Mammary epithelial cell (primary cell): Measurements from ENCODE around the gene FPGS.
A peak's percentile ranks its signal among the peaks of the same experiment; 100 is the strongest.

Experiments
- EZH2 ChIP-seq: IDR thresholded peaks from 2 replicates; pipeline ENCODE4 v1.6.1; 2012; ENCODE audit warnings: low read length, inconsistent platforms, borderline replicate concordance
- TF ChIP-seq, protein P1 (sequence below), 2 donors: IDR thresholded peaks in 1 of 2; conservative IDR thresholded peaks in 1 of 2; 2 replicates each; pipeline ENCODE4 v1.5.1; 2011 to 2012; ENCODE audit warnings: inconsistent platforms in 2 of 2, low read length in 2 of 2, mild to moderate bottlenecking in 2 of 2, control low read depth in 1 of 2, low read depth in 1 of 2; ENCODE audit not compliant: insufficient read depth in 1 of 2; ENCODE audit errors: extremely low read depth in 1 of 2

DNA sequence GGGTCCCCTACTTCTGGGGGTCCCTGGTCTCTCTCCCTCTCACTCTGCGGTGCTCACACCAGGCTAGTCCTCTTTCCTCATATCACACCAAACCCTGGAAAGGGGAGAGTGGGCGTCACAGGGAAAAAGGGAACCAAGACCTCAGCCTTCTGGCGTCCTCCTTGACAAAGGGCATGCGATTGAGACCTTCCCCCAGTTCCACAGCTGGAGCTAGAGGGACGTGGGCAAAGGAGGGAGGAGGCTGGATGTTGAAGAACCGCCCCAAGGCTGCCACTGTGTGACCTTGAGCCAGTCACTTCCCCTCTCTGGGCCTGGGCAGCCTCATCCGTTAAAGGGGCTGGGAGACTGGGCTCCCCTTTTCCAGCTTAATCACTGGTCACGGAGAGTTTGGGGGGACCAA is 49.1 kb upstream of the FPGS start:
- TF ChIP-seq, protein P1, sequence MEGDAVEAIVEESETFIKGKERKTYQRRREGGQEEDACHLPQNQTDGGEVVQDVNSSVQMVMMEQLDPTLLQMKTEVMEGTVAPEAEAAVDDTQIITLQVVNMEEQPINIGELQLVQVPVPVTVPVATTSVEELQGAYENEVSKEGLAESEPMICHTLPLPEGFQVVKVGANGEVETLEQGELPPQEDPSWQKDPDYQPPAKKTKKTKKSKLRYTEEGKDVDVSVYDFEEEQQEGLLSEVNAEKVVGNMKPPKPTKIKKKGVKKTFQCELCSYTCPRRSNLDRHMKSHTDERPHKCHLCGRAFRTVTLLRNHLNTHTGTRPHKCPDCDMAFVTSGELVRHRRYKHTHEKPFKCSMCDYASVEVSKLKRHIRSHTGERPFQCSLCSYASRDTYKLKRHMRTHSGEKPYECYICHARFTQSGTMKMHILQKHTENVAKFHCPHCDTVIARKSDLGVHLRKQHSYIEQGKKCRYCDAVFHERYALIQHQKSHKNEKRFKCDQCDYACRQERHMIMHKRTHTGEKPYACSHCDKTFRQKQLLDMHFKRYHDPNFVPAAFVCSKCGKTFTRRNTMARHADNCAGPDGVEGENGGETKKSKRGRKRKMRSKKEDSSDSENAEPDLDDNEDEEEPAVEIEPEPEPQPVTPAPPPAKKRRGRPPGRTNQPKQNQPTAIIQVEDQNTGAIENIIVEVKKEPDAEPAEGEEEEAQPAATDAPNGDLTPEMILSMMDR (conservative IDR thresholded peaks at IDR 0.05 in 1 of 2, IDR thresholded peaks at IDR 0.05 in 1 of 2; ENCODE audit: extremely low read depth in 1 of 2, insufficient read depth in 1 of 2, low read depth in 1 of 2, low read length in 2 of 2), result no peak
- peak; percentile 1 for TF ChIP-seq EZH2
